Measurements from ENCODE around the gene CYB561. TPM values are rescaled to one million over a fixed set of nuclear protein-coding genes. Genes with fewer than 3 reads are reported as not detected.
A peak's percentile ranks its signal among the peaks of the same experiment; 100 is the strongest.

CYB561 gene
- total RNA-seq, 1 donor = 32.2 TPM

- Histone ChIP-seq H3K4me3 (ENCODE audit: insufficient read depth, low read length) (no peak overlapping the region), H3K27me3 (ENCODE audit: insufficient read depth, low read length) (no peaks in the 10 kb centered on the region), H3K79me2 (ENCODE audit: insufficient read depth, low read length) (no peaks in the 10 kb centered on the region), H3K27ac (ENCODE audit: low read depth, low read length) (peak overlapping the region; percentile 67), H3K9me3 (ENCODE audit: low read depth, low read length) (no peaks in the 10 kb centered on the region), H3K36me3 (ENCODE audit: insufficient read depth, low read length) (peaks cover 19% of the 10 kb centered on the region), H3K4me1 (ENCODE audit: insufficient read depth, low read length) (peaks cover 43% of the 10 kb centered on the region), H4K20me1 (ENCODE audit: insufficient read depth, low read length) (peaks cover 3% of the 10 kb centered on the region), H3K4me2 (ENCODE audit: insufficient read depth, low read length) (peak overlapping the region; percentile 63), H2AFZ (ENCODE audit: low read length) (no peak overlapping the region)
- DNase-seq (ENCODE audit: insufficient read length, low spot score, missing footprints) = peak; percentile 63
- no peak for TF ChIP-seq CTCF (IDR thresholded peaks at IDR 0.05; ENCODE audit: extremely low read depth, low read depth, low read length)
Observed at GRCh38 chr17:63399856-63400255, 46.2 kb downstream of the CYB561 start.

GRCh38 chr17:63399316-63399715 is 46.8 kb downstream of the CYB561 start:
- peaks cover 3% of the 10 kb centered on the region for H4K20me1 ChIP-seq (ENCODE audit: insufficient read depth, low read length)
- H3K4me2 ChIP-seq (ENCODE audit: insufficient read depth, low read length) = peak overlapping the region; percentile 63
- DNase-seq (ENCODE audit: insufficient read length, low spot score, missing footprints) = peak; percentile 64
- peak overlapping the region; percentile 67 for H3K27ac ChIP-seq (ENCODE audit: low read depth, low read length)
- peaks cover 49% of the 10 kb centered on the region for H3K4me1 ChIP-seq (ENCODE audit: insufficient read depth, low read length)
- no peak overlapping the region for H2AFZ ChIP-seq (ENCODE audit: low read length)
- peak overlapping the region; percentile 14 for H3K4me3 ChIP-seq (ENCODE audit: insufficient read depth, low read length)
- H3K9me3 ChIP-seq (ENCODE audit: low read depth, low read length) = no peaks in the 10 kb centered on the region
- no peaks in the 10 kb centered on the region for H3K27me3 ChIP-seq (ENCODE audit: insufficient read depth, low read length)
- TF ChIP-seq CTCF (IDR thresholded peaks at IDR 0.05; ENCODE audit: extremely low read depth, low read depth, low read length) = no peak
- no peaks in the 10 kb centered on the region for H3K79me2 ChIP-seq (ENCODE audit: insufficient read depth, low read length)
- peaks cover 18% of the 10 kb centered on the region for H3K36me3 ChIP-seq (ENCODE audit: insufficient read depth, low read length)

GRCh38 chr17:63398680-63399079 is 47.4 kb downstream of the CYB561 start:
- peak; percentile 30 for DNase-seq (ENCODE audit: insufficient read length, low spot score, missing footprints)
- peak overlapping the region; percentile 63 for H3K4me2 ChIP-seq (ENCODE audit: insufficient read depth, low read length)
- peaks cover 3% of the 10 kb centered on the region for H4K20me1 ChIP-seq (ENCODE audit: insufficient read depth, low read length)
- H3K4me3 ChIP-seq (ENCODE audit: insufficient read depth, low read length) = no peak overlapping the region
- no peak overlapping the region for H2AFZ ChIP-seq (ENCODE audit: low read length)
- H3K4me1 ChIP-seq (ENCODE audit: insufficient read depth, low read length) = peaks cover 52% of the 10 kb centered on the region
- peak overlapping the region; percentile 67 for H3K27ac ChIP-seq (ENCODE audit: low read depth, low read length)
- TF ChIP-seq CTCF (IDR thresholded peaks at IDR 0.05; ENCODE audit: extremely low read depth, low read depth, low read length) = no peak
- H3K27me3 ChIP-seq (ENCODE audit: insufficient read depth, low read length) = no peaks in the 10 kb centered on the region
- no peaks in the 10 kb centered on the region for H3K79me2 ChIP-seq (ENCODE audit: insufficient read depth, low read length)
- no peaks in the 10 kb centered on the region for H3K9me3 ChIP-seq (ENCODE audit: low read depth, low read length)
- H3K36me3 ChIP-seq (ENCODE audit: insufficient read depth, low read length) = peaks cover 18% of the 10 kb centered on the region

GRCh38 chr17:63395075-63395805 is 50.9 kb downstream of the CYB561 start:
- H3K4me2 ChIP-seq (ENCODE audit: insufficient read depth, low read length) = peak overlapping the region; percentile 49
- H3K27ac ChIP-seq (ENCODE audit: low read depth, low read length) = peak overlapping the region; percentile 74
- H3K36me3 ChIP-seq (ENCODE audit: insufficient read depth, low read length) = peaks cover 16% of the 10 kb centered on the region

More at GRCh38 chr17:63395075-63395805, 50.9 kb downstream of the CYB561 start:
- Histone ChIP-seq H3K79me2 (ENCODE audit: insufficient read depth, low read length) (no peaks in the 10 kb centered on the region), H3K9me3 (ENCODE audit: low read depth, low read length) (no peaks in the 10 kb centered on the region), H3K27me3 (ENCODE audit: insufficient read depth, low read length) (no peaks in the 10 kb centered on the region), H3K4me1 (ENCODE audit: insufficient read depth, low read length) (peaks cover 49% of the 10 kb centered on the region), H4K20me1 (ENCODE audit: insufficient read depth, low read length) (peaks cover 3% of the 10 kb centered on the region), H3K4me3 (ENCODE audit: insufficient read depth, low read length) (peak overlapping the region; percentile 30), H2AFZ (ENCODE audit: low read length) (peak overlapping the region; percentile 33)
- DNase-seq (ENCODE audit: insufficient read length, low spot score, missing footprints) = peak; percentile 89
- no peak for TF ChIP-seq CTCF (IDR thresholded peaks at IDR 0.05; ENCODE audit: extremely low read depth, low read depth, low read length)
